Trophoblast cell (in vitro differentiated cells and primary cell): ENCODE results near the gene CLEC4M. TPM values are rescaled to one million over a fixed set of nuclear protein-coding genes. Genes with fewer than 3 reads are reported as not detected.

Experiments used
- DNase-seq, 2 donors: peaks; one replicate each; pipeline ENCODE4 v3.0.0-alpha.2; 2016
- H2AFZ ChIP-seq: 2 replicates; pipeline ENCODE4 v1.6.1; 2013; ENCODE audit warnings: low read length, moderate library complexity, mild to moderate bottlenecking; ENCODE audit not compliant: insufficient read depth, poor library complexity
- H2AK5ac ChIP-seq: 2 replicates; pipeline ENCODE4 v1.6.1; 2013; ENCODE audit warnings: mild to moderate bottlenecking, low read length
- H2BK120ac ChIP-seq: 2 replicates; pipeline ENCODE4 v1.6.1; 2013; ENCODE audit warnings: low read length, mild to moderate bottlenecking, moderate library complexity; ENCODE audit not compliant: insufficient read depth, poor library complexity
- H2BK12ac ChIP-seq: 2 replicates; pipeline ENCODE4 v1.6.1; 2013; ENCODE audit warnings: mild to moderate bottlenecking, low read length, moderate library complexity
- H2BK5ac ChIP-seq: 2 replicates; pipeline ENCODE4 v1.6.1; 2013; ENCODE audit warnings: low read length, low read depth, moderate library complexity, mild to moderate bottlenecking; ENCODE audit not compliant: poor library complexity
- H3K14ac ChIP-seq: 2 replicates; pipeline ENCODE4 v1.6.1; 2013; ENCODE audit warnings: mild to moderate bottlenecking, low read length
- H3K18ac ChIP-seq: 2 replicates; pipeline ENCODE4 v1.6.1; 2013; ENCODE audit warnings: mild to moderate bottlenecking, low read length
- H3K23ac ChIP-seq: 2 replicates; pipeline ENCODE4 v1.6.1; 2013; ENCODE audit warnings: low read length
- H3K27ac ChIP-seq: 2 replicates; pipeline ENCODE4 v1.5.1; 2013; ENCODE audit warnings: low read depth, mild to moderate bottlenecking, inconsistent platforms, low read length, moderate library complexity
- H3K27me3 ChIP-seq: 2 replicates; pipeline ENCODE4 v1.6.1; 2013; ENCODE audit warnings: inconsistent platforms, mild to moderate bottlenecking, low read length, moderate library complexity; ENCODE audit not compliant: insufficient read depth
- H3K36me3 ChIP-seq, 2 experiments: 1 replicate in 1 of 2; 2 replicates in 1 of 2; pipeline ENCODE4 v1.6.1; 2013; ENCODE audit warnings: low read length in 2 of 2, mild to moderate bottlenecking in 2 of 2, moderate library complexity in 1 of 2; ENCODE audit not compliant: insufficient read depth in 2 of 2, control insufficient read depth in 1 of 2
- H3K4ac ChIP-seq: 2 replicates; pipeline ENCODE4 v1.6.1; 2013; ENCODE audit warnings: low read depth, mild to moderate bottlenecking, low read length, moderate library complexity
- H3K4me1 ChIP-seq, 2 experiments: 1 replicate in 1 of 2; 2 replicates in 1 of 2; pipeline ENCODE4 v1.6.1; 2013; ENCODE audit warnings: low read length in 2 of 2, mild to moderate bottlenecking in 2 of 2, moderate library complexity in 1 of 2; ENCODE audit not compliant: insufficient read depth in 2 of 2, control insufficient read depth in 1 of 2
- H3K4me2 ChIP-seq: 2 replicates; pipeline ENCODE4 v1.6.1; 2013; ENCODE audit warnings: inconsistent platforms, mild to moderate bottlenecking, low read length, moderate library complexity
- H3K4me3 ChIP-seq: 2 replicates; pipeline ENCODE4 v1.5.1; 2013; ENCODE audit warnings: mild to moderate bottlenecking, low read depth, low read length, inconsistent platforms
- H3K79me1 ChIP-seq: one replicate; pipeline ENCODE4 v1.6.1; 2013; ENCODE audit warnings: low read length
- H3K79me2 ChIP-seq: 2 replicates; pipeline ENCODE4 v1.6.1; 2013; ENCODE audit warnings: low read length, mild to moderate bottlenecking; ENCODE audit not compliant: control insufficient read depth, insufficient read depth, poor library complexity
- H3K9ac ChIP-seq: 2 replicates; pipeline ENCODE4 v1.6.1; 2013; ENCODE audit warnings: mild to moderate bottlenecking, low read length
- H3K9me3 ChIP-seq: 2 replicates; pipeline ENCODE4 v1.6.1; 2013; ENCODE audit warnings: low read depth, mild to moderate bottlenecking, control low read depth, inconsistent platforms, low read length; ENCODE audit not compliant: insufficient read depth
- H4K12ac ChIP-seq: 2 replicates; pipeline ENCODE4 v1.6.1; 2013; ENCODE audit warnings: low read depth, mild to moderate bottlenecking, low read length, moderate library complexity
- H4K8ac ChIP-seq: 2 replicates; pipeline ENCODE4 v1.6.1; 2013; ENCODE audit warnings: low read depth, mild to moderate bottlenecking, low read length, moderate library complexity
- H4K91ac ChIP-seq: one replicate; pipeline ENCODE4 v1.6.1; 2013; ENCODE audit warnings: low read depth, mild to moderate bottlenecking, low read length, moderate library complexity
- WGBS: extraction: QIAGEN DNeasy Blood & Tissue Kit; methylation state at CpG from one replicate; pipeline ENCODE4 v1.1.7; 2013; ENCODE audit warnings: missing lambda C conversion rate; ENCODE audit not compliant: insufficient read length, insufficient coverage; ENCODE audit errors: extremely low coverage; 5-methylcytosine and 5-hydroxymethylcytosine counted together
- polyA plus RNA-seq: library from polyadenylated mRNA; stranded (reverse); fragments of 200-250 nt; gene quantifications from 2 replicates; pipeline ENCODE4 v1.2.3, GENCODE V29; 2013

The CLEC4M gene
- not detected in 2 replicates for polyA plus RNA-seq

DNA sequence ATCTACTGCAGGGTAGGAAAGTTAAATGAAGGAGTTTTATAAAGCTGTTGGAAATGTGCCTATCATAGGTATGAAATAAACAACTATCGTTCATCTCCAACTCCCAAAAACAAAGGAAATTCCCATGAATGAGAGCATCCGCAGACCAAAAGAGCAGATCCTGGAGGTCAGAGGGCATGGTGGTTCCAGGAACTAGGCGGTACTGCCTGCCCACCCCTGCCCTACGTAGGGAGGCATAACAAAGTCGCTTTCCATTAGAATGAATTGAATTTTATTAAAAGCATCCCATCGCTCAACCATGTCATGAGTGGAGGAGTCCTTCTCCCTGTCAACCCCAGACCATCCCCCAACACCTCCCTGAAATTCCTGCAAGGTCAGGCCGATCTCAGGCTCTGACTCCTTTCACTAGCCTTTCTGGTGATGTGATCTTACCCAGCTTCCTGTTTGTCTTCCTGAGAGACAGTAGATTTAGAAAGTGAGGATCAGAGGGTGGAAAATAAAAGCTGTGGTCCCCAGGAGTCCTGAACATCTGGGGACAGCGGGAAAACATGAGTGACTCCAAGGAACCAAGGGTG, at the start of gene CLEC4M:
Gene CLEC4M, plus strand, starts transcription at position 525 of the 575 bp plus-strand sequence. Its CDS starts 24 bp downstream, at position 549.
- Histone ChIP-seq H3K27me3 (no peaks in the 10 kb centered on the region), H3K79me2 (no peaks in the 10 kb centered on the region), H3K14ac (no peak within 1 kb of the TSS), H3K4ac (no peak within 1 kb of the TSS), H2BK5ac (no peak within 1 kb of the TSS), H3K9me3 (peaks cover 11% of the 10 kb centered on the region), H2AFZ (no peak within 1 kb of the TSS), H3K4me1 (no peaks in the 10 kb centered on the region), H3K9ac (no peak within 1 kb of the TSS), H3K36me3 (no peaks in the 10 kb centered on the region), H2BK120ac (no peak within 1 kb of the TSS), H3K23ac (no peak within 1 kb of the TSS), H3K18ac (no peak within 1 kb of the TSS), H3K4me2 (no peak within 1 kb of the TSS), H4K8ac (no peak within 1 kb of the TSS), H4K91ac (peak within 1 kb of the TSS; percentile 18), H3K27ac (no peak within 1 kb of the TSS), H3K4me3 (peak within 1 kb of the TSS; percentile 54), H3K79me1 (no peaks in the 10 kb centered on the region), H2AK5ac (no peak within 1 kb of the TSS), H2BK12ac (peak within 1 kb of the TSS; percentile 33), H4K12ac (no peak within 1 kb of the TSS)
- no CpG with 5 or more reads among the region's 8 CpGs for whole genome bisulfite sequencing
- DNase-seq = no peak

DNA sequence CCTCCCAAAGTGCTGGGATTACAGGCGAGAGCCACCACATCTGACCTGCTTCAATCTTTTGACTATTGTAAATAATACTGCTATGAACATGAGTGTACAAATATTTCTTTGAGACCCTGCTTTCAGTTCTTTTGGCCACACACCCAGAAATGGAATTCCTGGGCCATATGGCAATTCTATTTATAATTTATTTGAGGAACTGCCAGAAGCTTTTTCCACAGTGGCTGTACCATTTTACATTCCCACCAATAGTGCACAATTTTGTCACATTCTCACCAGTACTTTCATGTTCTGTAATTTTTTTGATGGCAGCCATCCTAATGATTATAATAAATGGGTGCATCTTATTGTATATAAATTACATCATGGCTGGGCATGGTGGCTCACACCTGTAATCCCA, 47.4 kb upstream of the CLEC4M start:
- Histone ChIP-seq H3K27ac (no peak overlapping the region), H3K18ac (no peak overlapping the region), H3K4me3 (no peak overlapping the region), H3K9ac (no peak overlapping the region), H3K23ac (no peak overlapping the region), H3K14ac (no peak overlapping the region), H3K27me3 (no peaks in the 10 kb centered on the region), H4K8ac (no peak overlapping the region), H2BK5ac (no peak overlapping the region), H2AK5ac (no peak overlapping the region), H3K36me3 (no peaks in the 10 kb centered on the region), H3K4me2 (no peak overlapping the region), H3K4ac (no peak overlapping the region), H2BK120ac (no peak overlapping the region), H2AFZ (no peak overlapping the region), H2BK12ac (no peak overlapping the region), H4K12ac (no peak overlapping the region), H3K9me3 (no peaks in the 10 kb centered on the region), H3K4me1 (no peaks in the 10 kb centered on the region), H3K79me2 (no peaks in the 10 kb centered on the region), H3K79me1 (no peaks in the 10 kb centered on the region), H4K91ac (no peak overlapping the region)
- no peak for DNase-seq
- no CpG with 5 or more reads among the region's 1 CpG for WGBS

- no peak overlapping the region for H3K4ac ChIP-seq
- H3K23ac ChIP-seq = no peak overlapping the region
Observed at GRCh38 chr19:7716762-7717161, 46.3 kb upstream of the CLEC4M start.

GRCh38 chr19:7718668-7719067, 44.4 kb upstream of the CLEC4M start:
- Histone ChIP-seq H2AK5ac (no peak overlapping the region), H4K91ac (no peak overlapping the region), H3K14ac (no peak overlapping the region), H3K27ac (no peak overlapping the region), H3K4me2 (no peak overlapping the region), H3K4me1 (no peaks in the 10 kb centered on the region), H3K79me1 (no peaks in the 10 kb centered on the region), H2BK12ac (no peak overlapping the region), H3K9ac (no peak overlapping the region), H2BK120ac (no peak overlapping the region), H3K18ac (no peak overlapping the region), H3K4ac (no peak overlapping the region), H4K8ac (no peak overlapping the region), H2AFZ (no peak overlapping the region), H3K79me2 (no peaks in the 10 kb centered on the region), H3K27me3 (no peaks in the 10 kb centered on the region), H2BK5ac (no peak overlapping the region), H3K36me3 (no peaks in the 10 kb centered on the region), H3K23ac (no peak overlapping the region), H4K12ac (no peak overlapping the region), H3K9me3 (no peaks in the 10 kb centered on the region), H3K4me3 (no peak overlapping the region)
- no CpG with 5 or more reads among the region's 8 CpGs for WGBS
- no peak for DNase-seq

More at GRCh38 chr19:7716762-7717161, 46.3 kb upstream of the CLEC4M start:
- DNase-seq = no peak
- H3K4me3 ChIP-seq = no peak overlapping the region
- no peak overlapping the region for H3K9ac ChIP-seq
- no peaks in the 10 kb centered on the region for H3K79me1 ChIP-seq
- no peaks in the 10 kb centered on the region for H3K36me3 ChIP-seq
- no peak overlapping the region for H3K14ac ChIP-seq
- H2BK12ac ChIP-seq = no peak overlapping the region
- H4K12ac ChIP-seq = no peak overlapping the region
- no peak overlapping the region for H2BK120ac ChIP-seq
- H3K18ac ChIP-seq = no peak overlapping the region
- H3K27me3 ChIP-seq = no peaks in the 10 kb centered on the region
- H2AK5ac ChIP-seq = no peak overlapping the region
- no peak overlapping the region for H3K27ac ChIP-seq
- no peak overlapping the region for H3K4me2 ChIP-seq
- no peaks in the 10 kb centered on the region for H3K9me3 ChIP-seq
- WGBS = no CpG with 5 or more reads among the region's 1 CpG
- no peaks in the 10 kb centered on the region for H3K79me2 ChIP-seq
- no peak overlapping the region for H4K8ac ChIP-seq
- no peak overlapping the region for H2AFZ ChIP-seq
- no peaks in the 10 kb centered on the region for H3K4me1 ChIP-seq
- no peak overlapping the region for H4K91ac ChIP-seq
- H2BK5ac ChIP-seq = no peak overlapping the region
